SK-N-SH (cell line): ENCODE measurements around the gene SERPINE1. TPM values are rescaled to one million over a fixed set of nuclear protein-coding genes. Genes with fewer than 3 reads are reported as not detected.

Experiments used
- CTCF ChIA-PET: fragments of 300-600, 350-600 bp; formaldehyde crosslinking; extraction: SDS; loops from one replicate; lab custom pipeline; 2021; lab: Yijun Ruan, JAX
- POLR2A ChIA-PET: fragments of 350-600 bp; sonication (Branson Sonifier 250); formaldehyde crosslinking; extraction: SDS; loops from one replicate; lab custom pipeline; 2020; ENCODE audit warnings: antibody characterized with exemption, inconsistent platforms; lab: Yijun Ruan, JAX
- DNase-seq: peaks from one replicate; pipeline ENCODE4 v3.0.0; 2012
- H2AFZ ChIP-seq: fragments of 200-600 bp; sonication (generic); 2 replicates; pipeline ENCODE4 v1.8.1; 2016; ENCODE audit warnings: antibody characterized with exemption, mild to moderate bottlenecking, low read depth
- H3F3A ChIP-seq: fragments of 200-600 bp; sonication (generic); replicated peaks from 2 replicates; pipeline ENCODE3; 2016; ENCODE audit warnings: antibody characterized with exemption, mild to moderate bottlenecking; ENCODE audit not compliant: insufficient read depth
- H3K27ac ChIP-seq, 2 experiments: fragments of 200-500 bp in 1 of 2; fragments of 200-600 bp in 1 of 2; sonication (Bioruptor generic) in 1 of 2; sonication (generic), shearing (Covaris generic) in 1 of 2; 2 replicates each; pipeline versions ENCODE4 v1.5.1 to v1.6.1; 2014 to 2016; ENCODE audit warnings: low read depth in 2 of 2, inconsistent platforms in 1 of 2, low read length in 1 of 2, mild to moderate bottlenecking in 1 of 2, mixed read lengths in 1 of 2
- H3K27me3 ChIP-seq: fragments of 200-600 bp; sonication (generic), shearing (Covaris generic); 2 replicates; pipeline ENCODE4 v1.6.1; 2016; ENCODE audit warnings: mixed run types; ENCODE audit not compliant: insufficient read depth
- H3K36me3 ChIP-seq, 2 experiments: fragments of 200-500 bp in 1 of 2; fragments of 200-600 bp in 1 of 2; sonication (Bioruptor generic) in 1 of 2; sonication (generic) in 1 of 2; replicated peaks in 1 of 2; 2 replicates each; pipeline versions ENCODE3 to v1.5.1; 2014 to 2016; ENCODE audit warnings: low read length in 1 of 2, mild to moderate bottlenecking in 1 of 2; ENCODE audit not compliant: insufficient read depth in 2 of 2, control insufficient read depth in 1 of 2
- H3K4me1 ChIP-seq, 2 experiments: fragments of 200-500 bp in 1 of 2; fragments of 200-600 bp in 1 of 2; sonication (Bioruptor generic) in 1 of 2; sonication (generic), shearing (Covaris generic) in 1 of 2; 2 replicates each; pipeline versions ENCODE4 v1.5.1 to v1.6.1; 2014 to 2016; ENCODE audit warnings: low read depth in 1 of 2, low read length in 1 of 2, mixed run types in 1 of 2; ENCODE audit not compliant: insufficient read depth in 2 of 2, control insufficient read depth in 1 of 2
- H3K4me2 ChIP-seq: fragments of 200-600 bp; sonication (generic), shearing (Covaris generic); 2 replicates; pipeline ENCODE4 v1.6.1; 2017; ENCODE audit warnings: mixed run types
- H3K4me3 ChIP-seq, 2 experiments: fragments of 200-500 bp in 1 of 2; fragments of 200-600 bp in 1 of 2; sonication (Bioruptor generic) in 1 of 2; sonication (generic), shearing (Covaris generic) in 1 of 2; 2 replicates each; pipeline versions ENCODE4 v1.5.1 to v1.8.1; 2014 to 2016; ENCODE audit warnings: low read depth in 2 of 2, inconsistent platforms in 1 of 2, low read length in 1 of 2, mild to moderate bottlenecking in 1 of 2, mixed read lengths in 1 of 2, moderate library complexity in 1 of 2
- H3K79me2 ChIP-seq: fragments of 200-600 bp; sonication (generic); 2 replicates; pipeline ENCODE4 v1.8.1; 2017; ENCODE audit warnings: mild to moderate bottlenecking; ENCODE audit not compliant: insufficient read depth
- H3K9ac ChIP-seq: fragments of 200-600 bp; sonication (generic); 2 replicates; pipeline ENCODE4 v1.6.1; 2017; ENCODE audit warnings: mixed run types
- H3K9me2 ChIP-seq: fragments of 200-600 bp; sonication (generic); 2 replicates; pipeline ENCODE4 v1.6.1; 2017; ENCODE audit warnings: mixed run types
- H3K9me3 ChIP-seq: fragments of 200-600 bp; sonication (generic); 2 replicates; pipeline ENCODE4 v1.6.1; 2017; ENCODE audit warnings: mixed run types, mild to moderate bottlenecking, moderate library complexity
- H4K20me1 ChIP-seq: fragments of 200-600 bp; sonication (generic); 2 replicates; pipeline ENCODE4 v1.6.1; 2017; ENCODE audit warnings: mild to moderate bottlenecking, mixed run types; ENCODE audit not compliant: insufficient read depth
- CHD2 ChIP-seq: fragments of 150-350 bp; IDR thresholded peaks from 2 replicates; pipeline ENCODE4 v1.6.1; 2018; ENCODE audit warnings: low read length; ENCODE audit not compliant: partially characterized antibody
- EP300 ChIP-seq, 2 experiments: IDR thresholded peaks; 2 replicates each; pipeline versions ENCODE4 v1.4.0 to v1.6.1; 2012; ENCODE audit warnings: borderline replicate concordance in 1 of 2, low read depth in 1 of 2, low read length in 1 of 2
- GABPA ChIP-seq: IDR thresholded peaks from 2 replicates; pipeline ENCODE4 v1.4.0; 2012; ENCODE audit warnings: low read depth, mild to moderate bottlenecking
- JUND ChIP-seq: IDR thresholded peaks from 2 replicates; pipeline ENCODE4 v1.4.0; 2012
- MXI1 ChIP-seq: IDR thresholded peaks from 2 replicates; pipeline ENCODE4 v1.6.1; 2012; ENCODE audit warnings: mild to moderate bottlenecking, low read depth, low read length, improper control_type of control experiment
- NRF1 ChIP-seq: IDR thresholded peaks from 2 replicates; pipeline ENCODE4 v1.6.1; 2012; ENCODE audit warnings: low read depth, mild to moderate bottlenecking, low read length
- POLR2AphosphoS5 ChIP-seq: IDR thresholded peaks from 2 replicates; pipeline ENCODE4 v1.6.1; 2012; ENCODE audit warnings: low read depth, low read length
- RCOR1 ChIP-seq: fragments of 150-350 bp; IDR thresholded peaks from 2 replicates; pipeline ENCODE4 v1.6.1; 2017; ENCODE audit warnings: antibody characterized with exemption, low read length
- SIN3A ChIP-seq: IDR thresholded peaks from 2 replicates; pipeline ENCODE4 v1.6.1; 2012; ENCODE audit warnings: low read depth, mild to moderate bottlenecking, low read length, moderate library complexity, borderline replicate concordance
- TAF1 ChIP-seq: IDR thresholded peaks from 2 replicates; pipeline ENCODE4 v1.6.1; 2012; ENCODE audit warnings: low read depth, mild to moderate bottlenecking, low read length, moderate library complexity, borderline replicate concordance
- YY1 ChIP-seq: IDR thresholded peaks from 2 replicates; pipeline ENCODE4 v1.4.0; 2012; ENCODE audit warnings: low read depth, mild to moderate bottlenecking
- WGBS: methylation state at CpG from one replicate; pipeline ENCODE4 v1.1.6; 2017; ENCODE audit warnings: low lambda C conversion rate; 5-methylcytosine and 5-hydroxymethylcytosine counted together
- polyA plus RNA-seq, 3 experiments: library from polyadenylated mRNA; depleted of rRNA; stranded (reverse); fragments of >200 nt; gene quantifications; 2 replicates each; pipeline ENCODE4 v1.2.3, GENCODE V29; 2012
- TF ChIP-seq, protein P1 (sequence below): IDR thresholded peaks from 2 replicates; pipeline ENCODE4 v1.4.0; 2012; ENCODE audit warnings: low read depth, borderline replicate concordance
- TF ChIP-seq, protein P2 (sequence below): IDR thresholded peaks from 2 replicates; pipeline ENCODE4; 2012
- TF ChIP-seq, protein P3 (sequence below): IDR thresholded peaks from 2 replicates; pipeline ENCODE4 v1.6.1; 2012; ENCODE audit warnings: mild to moderate bottlenecking, low read depth, low read length, moderate library complexity
- TF ChIP-seq, protein P4 (sequence below): IDR thresholded peaks from 2 replicates; pipeline ENCODE4 v1.4.0; 2012; ENCODE audit warnings: low read depth
- TF ChIP-seq, protein P5 (sequence below): IDR thresholded peaks from 2 replicates; pipeline ENCODE4 v1.4.0; 2012; ENCODE audit warnings: low read depth, borderline replicate concordance

The SERPINE1 gene
- polyA plus RNA-seq, 1 of the 3 experiments (the other 2 are of a cell fraction), result 4,174 TPM

DNA sequence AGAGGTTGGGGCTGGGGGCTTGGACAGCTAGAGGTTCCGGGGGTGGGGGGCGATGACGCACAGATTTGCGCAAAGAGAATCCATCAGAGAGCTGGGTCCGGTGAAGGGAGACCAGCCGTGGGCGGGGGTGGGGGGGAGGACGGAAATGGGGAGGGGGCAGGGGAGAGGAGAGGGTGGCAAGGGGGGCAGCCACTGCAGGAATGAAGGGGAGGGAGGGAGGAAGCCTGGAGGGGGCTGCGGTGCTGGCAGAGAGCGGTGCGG is 39.7 kb downstream of the SERPINE1 start:
- peak; percentile 79 for DNase-seq
- Histone ChIP-seq H3K9me2 (no peaks in the 10 kb centered on the region), H3K4me2 (peak overlapping the region; percentile 98; the same call in 1 of the 2 replicates), H4K20me1 (peaks cover 18% of the 10 kb centered on the region), H3K27ac (peak overlapping the region in 1 of 2 experiments; percentile 67; a peak in 2 of 4 replicates), H3K36me3 (peaks cover 0 to 5% of the 10 kb centered on the region in 2 experiments), H3F3A (peaks cover 45% of the 10 kb centered on the region)
- TF ChIP-seq RCOR1 (peak; percentile 40; the same call in 1 of the 2 replicates), TAF1 (0 out of 2 replicates have a peak, but pooled peaks have one; percentile 9)
- TF ChIP-seq, protein P1, sequence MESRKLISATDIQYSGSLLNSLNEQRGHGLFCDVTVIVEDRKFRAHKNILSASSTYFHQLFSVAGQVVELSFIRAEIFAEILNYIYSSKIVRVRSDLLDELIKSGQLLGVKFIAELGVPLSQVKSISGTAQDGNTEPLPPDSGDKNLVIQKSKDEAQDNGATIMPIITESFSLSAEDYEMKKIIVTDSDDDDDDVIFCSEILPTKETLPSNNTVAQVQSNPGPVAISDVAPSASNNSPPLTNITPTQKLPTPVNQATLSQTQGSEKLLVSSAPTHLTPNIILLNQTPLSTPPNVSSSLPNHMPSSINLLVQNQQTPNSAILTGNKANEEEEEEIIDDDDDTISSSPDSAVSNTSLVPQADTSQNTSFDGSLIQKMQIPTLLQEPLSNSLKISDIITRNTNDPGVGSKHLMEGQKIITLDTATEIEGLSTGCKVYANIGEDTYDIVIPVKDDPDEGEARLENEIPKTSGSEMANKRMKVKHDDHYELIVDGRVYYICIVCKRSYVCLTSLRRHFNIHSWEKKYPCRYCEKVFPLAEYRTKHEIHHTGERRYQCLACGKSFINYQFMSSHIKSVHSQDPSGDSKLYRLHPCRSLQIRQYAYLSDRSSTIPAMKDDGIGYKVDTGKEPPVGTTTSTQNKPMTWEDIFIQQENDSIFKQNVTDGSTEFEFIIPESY, result no peak
- TF ChIP-seq, all 33 proteins: peak for 2
- Histone ChIP-seq H3K27me3 (no peaks in the 10 kb centered on the region; the same call in 1 of the 2 replicates), H3K79me2 (no peaks in the 10 kb centered on the region), H3K4me1 (peaks cover 36 to 69% of the 10 kb centered on the region in 2 experiments), H3K9me3 (no peaks in the 10 kb centered on the region), H3K9ac (no peak overlapping the region), H2AFZ (no peak overlapping the region), H3K4me3 (peak overlapping the region in 1 of 2 experiments; percentile 56; a peak in 2 of 4 replicates)
- WGBS, result under 1% methylated on average over 11 of the region's 11 CpGs
- ChIA-PET CTCF (interaction anchor here (1.3 to 3.8 kb wide), 8 partner anchors 10 to 116 kb away, joined by 4 to 26 read pairs (median 8); partner anchors contain the start of gene FIS1), POLR2A (interaction anchor here (1.7 to 3.0 kb wide), 4 partner anchors 10 to 78 kb away, joined by 6 to 43 read pairs (median 17); partner anchors contain the start of gene FIS1)

DNA sequence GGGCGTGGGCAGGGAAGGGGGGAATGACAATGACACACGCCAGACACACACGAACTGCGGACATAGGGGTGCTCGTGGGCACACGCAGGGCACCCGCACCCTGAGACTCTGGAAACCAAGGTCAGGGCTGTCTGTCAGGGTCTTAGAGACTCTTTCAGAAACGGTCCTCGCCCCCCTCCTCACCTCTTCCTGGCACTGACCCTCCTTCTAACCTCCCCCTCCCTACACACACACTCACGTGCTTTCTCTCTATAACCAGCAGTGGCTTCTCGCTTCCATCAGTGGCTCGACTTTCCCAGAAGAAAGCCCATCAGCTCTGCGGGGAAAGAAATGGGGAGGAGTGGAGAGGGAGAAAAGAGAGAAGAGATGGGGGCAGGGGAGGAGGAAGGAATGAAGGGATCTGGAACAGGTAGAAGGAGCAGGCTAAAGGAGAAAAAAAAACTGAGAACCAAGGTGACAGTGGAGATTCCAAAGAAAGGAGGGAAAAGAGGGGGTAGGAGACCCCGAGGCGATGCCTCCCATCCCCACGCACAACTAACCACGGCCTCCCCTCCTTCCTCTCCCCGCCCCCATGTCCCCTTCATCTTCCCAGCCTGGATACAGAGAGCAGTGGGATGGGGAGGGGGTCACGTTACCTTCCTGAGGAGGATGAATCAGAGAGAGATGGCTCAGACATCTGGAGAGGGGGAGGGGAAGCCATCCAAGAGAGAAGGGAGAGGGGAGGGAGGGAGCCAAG is 40.2 kb downstream of the SERPINE1 start:
- Histone ChIP-seq H3K36me3 (peaks cover 0 to 3% of the 10 kb centered on the region in 2 experiments), H3K4me2 (peak overlapping the region; percentile 98), H3F3A (peaks cover 40% of the 10 kb centered on the region), H3K4me3 (peak overlapping the region; percentile 23 to 25; a peak in 3 of 4 replicates), H4K20me1 (peaks cover 18% of the 10 kb centered on the region), H3K9me2 (no peaks in the 10 kb centered on the region), H3K9me3 (no peaks in the 10 kb centered on the region), H3K4me1 (peaks cover 36 to 69% of the 10 kb centered on the region in 2 experiments), H2AFZ (no peak overlapping the region), H3K9ac (no peak overlapping the region), H3K79me2 (no peaks in the 10 kb centered on the region), H3K27ac (peak overlapping the region; percentile 31 to 67; a peak in 3 of 4 replicates), H3K27me3 (no peaks in the 10 kb centered on the region; the same call in 1 of the 2 replicates)
- ChIA-PET POLR2A (interaction anchor here (0.6 to 3.0 kb wide), 3 partner anchors 11 to 78 kb away, joined by 4 to 43 read pairs (median 13); partner anchors contain the start of gene FIS1), CTCF (interaction anchor here (1.3 to 3.8 kb wide), 5 partner anchors 11 to 116 kb away, joined by 5 to 26 read pairs (median 17); partner anchors contain the start of gene FIS1)
- peak; percentile 78 for DNase-seq
- WGBS, result 2% methylated on average over 19 of the region's 19 CpGs
- TF ChIP-seq GABPA (no peak), TAF1 (peak; percentile 2; the same call in 1 of the 2 replicates), CHD2 (peak; percentile 93), POLR2AphosphoS5 (peak; percentile 54; the same call in 1 of the 2 replicates), NRF1 (no peak), EP300 (IDR thresholded peaks at IDR 0.05; ENCODE audit: borderline replicate concordance in 1 of 2, low read depth in 1 of 2, low read length in 1 of 2) (peak in 1 of 2 experiments; percentile 40; a peak in 2 of 4 replicates), MXI1 (peak; percentile 86), YY1 (no peak), SIN3A (peak; percentile 46; the same call in 1 of the 2 replicates), RCOR1 (peak; percentile 50; the same call in 1 of the 2 replicates), JUND (peak; percentile 58)
- TF ChIP-seq, protein P2, sequence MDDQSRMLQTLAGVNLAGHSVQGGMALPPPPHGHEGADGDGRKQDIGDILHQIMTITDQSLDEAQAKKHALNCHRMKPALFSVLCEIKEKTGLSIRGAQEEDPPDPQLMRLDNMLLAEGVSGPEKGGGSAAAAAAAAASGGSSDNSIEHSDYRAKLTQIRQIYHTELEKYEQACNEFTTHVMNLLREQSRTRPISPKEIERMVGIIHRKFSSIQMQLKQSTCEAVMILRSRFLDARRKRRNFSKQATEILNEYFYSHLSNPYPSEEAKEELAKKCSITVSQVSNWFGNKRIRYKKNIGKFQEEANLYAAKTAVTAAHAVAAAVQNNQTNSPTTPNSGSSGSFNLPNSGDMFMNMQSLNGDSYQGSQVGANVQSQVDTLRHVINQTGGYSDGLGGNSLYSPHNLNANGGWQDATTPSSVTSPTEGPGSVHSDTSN, result peak; percentile 51
- TF ChIP-seq, protein P3, sequence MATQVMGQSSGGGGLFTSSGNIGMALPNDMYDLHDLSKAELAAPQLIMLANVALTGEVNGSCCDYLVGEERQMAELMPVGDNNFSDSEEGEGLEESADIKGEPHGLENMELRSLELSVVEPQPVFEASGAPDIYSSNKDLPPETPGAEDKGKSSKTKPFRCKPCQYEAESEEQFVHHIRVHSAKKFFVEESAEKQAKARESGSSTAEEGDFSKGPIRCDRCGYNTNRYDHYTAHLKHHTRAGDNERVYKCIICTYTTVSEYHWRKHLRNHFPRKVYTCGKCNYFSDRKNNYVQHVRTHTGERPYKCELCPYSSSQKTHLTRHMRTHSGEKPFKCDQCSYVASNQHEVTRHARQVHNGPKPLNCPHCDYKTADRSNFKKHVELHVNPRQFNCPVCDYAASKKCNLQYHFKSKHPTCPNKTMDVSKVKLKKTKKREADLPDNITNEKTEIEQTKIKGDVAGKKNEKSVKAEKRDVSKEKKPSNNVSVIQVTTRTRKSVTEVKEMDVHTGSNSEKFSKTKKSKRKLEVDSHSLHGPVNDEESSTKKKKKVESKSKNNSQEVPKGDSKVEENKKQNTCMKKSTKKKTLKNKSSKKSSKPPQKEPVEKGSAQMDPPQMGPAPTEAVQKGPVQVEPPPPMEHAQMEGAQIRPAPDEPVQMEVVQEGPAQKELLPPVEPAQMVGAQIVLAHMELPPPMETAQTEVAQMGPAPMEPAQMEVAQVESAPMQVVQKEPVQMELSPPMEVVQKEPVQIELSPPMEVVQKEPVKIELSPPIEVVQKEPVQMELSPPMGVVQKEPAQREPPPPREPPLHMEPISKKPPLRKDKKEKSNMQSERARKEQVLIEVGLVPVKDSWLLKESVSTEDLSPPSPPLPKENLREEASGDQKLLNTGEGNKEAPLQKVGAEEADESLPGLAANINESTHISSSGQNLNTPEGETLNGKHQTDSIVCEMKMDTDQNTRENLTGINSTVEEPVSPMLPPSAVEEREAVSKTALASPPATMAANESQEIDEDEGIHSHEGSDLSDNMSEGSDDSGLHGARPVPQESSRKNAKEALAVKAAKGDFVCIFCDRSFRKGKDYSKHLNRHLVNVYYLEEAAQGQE, result no peak
- TF ChIP-seq, protein P4, sequence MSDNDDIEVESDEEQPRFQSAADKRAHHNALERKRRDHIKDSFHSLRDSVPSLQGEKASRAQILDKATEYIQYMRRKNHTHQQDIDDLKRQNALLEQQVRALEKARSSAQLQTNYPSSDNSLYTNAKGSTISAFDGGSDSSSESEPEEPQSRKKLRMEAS, result peak; percentile 42; the same call in 1 of the 2 replicates
- TF ChIP-seq, protein P5, sequence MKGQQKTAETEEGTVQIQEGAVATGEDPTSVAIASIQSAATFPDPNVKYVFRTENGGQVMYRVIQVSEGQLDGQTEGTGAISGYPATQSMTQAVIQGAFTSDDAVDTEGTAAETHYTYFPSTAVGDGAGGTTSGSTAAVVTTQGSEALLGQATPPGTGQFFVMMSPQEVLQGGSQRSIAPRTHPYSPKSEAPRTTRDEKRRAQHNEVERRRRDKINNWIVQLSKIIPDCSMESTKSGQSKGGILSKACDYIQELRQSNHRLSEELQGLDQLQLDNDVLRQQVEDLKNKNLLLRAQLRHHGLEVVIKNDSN, result peak; percentile 52; the same call in 1 of the 2 replicates
